Activated CD4-positive, alpha-beta T cell treated with anti-CD3 and anti-CD28 coated beads, Interleukin-2, amount 10 ng/mL, durations not matched to agents 7 days and 5 days (primary cell): ENCODE measurements around the gene ACRV1. TPM values are rescaled to one million over a fixed set of nuclear protein-coding genes. Genes with fewer than 3 reads are reported as not detected.

Experiments
- CTCF ChIA-PET: fragments of 350-600 bp; sonication (Branson Sonifier 250); formaldehyde crosslinking; loops from one replicate; lab custom pipeline; 2021; ENCODE audit warnings: antibody characterized with exemption; lab: Charles Lee
- POLR2A ChIA-PET: fragments of 350-600 bp; sonication (Branson Sonifier 250); formaldehyde crosslinking; loops from one replicate; lab custom pipeline; 2021; ENCODE audit warnings: antibody characterized with exemption; lab: Charles Lee
- DNase-seq: peaks from one replicate; pipeline ENCODE4 v3.0.0-alpha.2; 2020
- H3K27ac Mint-ChIP-seq: one replicate; pipeline ENCODE4 v1.8.0; 2021; ENCODE audit warnings: mild to moderate bottlenecking, moderate library complexity, mixed read lengths
- H3K27me3 Mint-ChIP-seq: one replicate; pipeline ENCODE4 v1.8.0; 2021; ENCODE audit warnings: mixed read lengths
- H3K36me3 Mint-ChIP-seq: one replicate; pipeline ENCODE4 v1.8.0; 2021; ENCODE audit warnings: low read depth, mixed read lengths
- H3K4me1 Mint-ChIP-seq: one replicate; pipeline ENCODE4 v1.8.0; 2021; ENCODE audit warnings: mixed read lengths
- H3K4me3 Mint-ChIP-seq: one replicate; pipeline ENCODE4 v1.8.0; 2021; ENCODE audit warnings: mild to moderate bottlenecking, moderate library complexity, mixed read lengths
- H3K9me3 Mint-ChIP-seq: one replicate; pipeline ENCODE4 v1.8.0; 2021; ENCODE audit warnings: mixed read lengths
- total RNA-seq, 2 experiments: library from RNA; stranded (reverse); gene quantifications; one replicate each; pipeline ENCODE4 v1.2.3, GENCODE V29; 2021

Gene ACRV1
- total RNA-seq, 2 experiments from 2014 or later = not detected

DNA sequence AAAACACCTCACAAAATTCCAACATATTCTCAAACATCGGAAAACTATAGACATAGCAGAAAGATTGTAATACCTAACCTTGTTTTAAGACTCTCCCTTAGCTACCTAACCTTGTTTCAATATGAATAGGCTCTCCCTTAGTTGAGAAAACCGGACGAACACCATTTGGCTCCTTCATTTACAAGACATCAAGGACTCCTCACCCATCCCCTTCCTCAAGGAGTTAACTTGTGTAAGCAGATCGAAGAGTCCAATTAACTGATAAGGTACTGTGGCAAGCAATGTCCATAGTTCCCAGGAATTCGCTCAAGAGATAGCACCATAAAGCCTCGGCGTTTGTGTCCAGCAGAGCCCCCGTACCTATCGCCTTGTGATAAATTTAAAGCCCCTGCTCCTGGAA, 4.6 kb upstream of the ACRV1 start:
- Mint-ChIP-seq H3K9me3 (no peaks in the 10 kb centered on the region), H3K36me3 (peaks cover 3% of the 10 kb centered on the region), H3K27ac (no peak overlapping the region), H3K4me3 (no peak overlapping the region), H3K27me3 (no peaks in the 10 kb centered on the region), H3K4me1 (no peaks in the 10 kb centered on the region)
- POLR2A ChIA-PET = no interaction called here
- CTCF ChIA-PET = no interaction called here
- DNase-seq = no peak

DNA sequence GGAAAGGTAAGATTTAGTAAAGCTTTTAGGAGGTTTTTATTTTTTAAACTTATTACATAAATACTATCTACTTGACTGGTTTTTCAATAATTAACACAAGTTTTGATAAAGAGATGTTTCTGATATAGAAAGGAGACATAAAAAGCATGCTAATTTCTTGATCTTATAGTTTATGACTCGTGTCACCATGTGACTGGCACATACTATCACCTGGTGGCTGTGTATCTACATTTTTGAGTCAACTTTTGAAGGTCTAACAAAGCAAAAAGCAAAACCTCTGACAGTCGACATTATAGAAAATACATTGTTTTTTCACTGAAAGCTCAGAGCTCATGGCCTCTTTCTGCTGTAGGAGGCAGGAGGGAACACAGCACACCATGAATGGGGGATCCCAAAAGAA, 810 bp downstream of the ACRV1 start:
- Mint-ChIP-seq H3K27ac (no peak overlapping the region), H3K9me3 (no peaks in the 10 kb centered on the region), H3K27me3 (no peaks in the 10 kb centered on the region), H3K4me3 (no peak overlapping the region), H3K4me1 (no peaks in the 10 kb centered on the region), H3K36me3 (peaks cover 30% of the 10 kb centered on the region)
- no peak for DNase-seq
- POLR2A ChIA-PET = no interaction called here
- CTCF ChIA-PET = interaction anchor here (1.2 kb wide), 1 partner anchor 40 kb away, joined by 5 read pairs; no protein-coding TSS in a partner anchor

DNA sequence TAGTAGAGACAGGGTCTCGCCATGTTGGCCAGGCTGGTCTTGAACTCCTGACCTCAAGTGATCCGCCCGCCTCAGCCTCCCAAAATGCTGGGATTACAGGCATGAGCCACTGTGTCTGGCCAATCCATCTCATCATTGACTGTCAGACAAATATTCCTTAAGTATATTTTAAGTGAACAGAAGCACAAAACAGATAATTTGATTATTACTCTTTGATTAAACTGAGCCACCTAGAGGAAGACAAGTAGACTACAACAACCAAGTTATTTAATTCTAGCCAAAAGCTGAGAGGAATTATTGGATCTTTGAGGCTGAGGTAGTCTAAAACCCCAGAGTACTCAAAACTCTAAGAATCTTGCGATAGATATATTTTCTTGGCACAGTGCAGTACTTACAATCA, 1.2 kb downstream of the ACRV1 start:
- Mint-ChIP-seq H3K4me3 (no peak overlapping the region), H3K36me3 (peaks cover 30% of the 10 kb centered on the region)
- CTCF ChIA-PET = no interaction called here

DNA sequence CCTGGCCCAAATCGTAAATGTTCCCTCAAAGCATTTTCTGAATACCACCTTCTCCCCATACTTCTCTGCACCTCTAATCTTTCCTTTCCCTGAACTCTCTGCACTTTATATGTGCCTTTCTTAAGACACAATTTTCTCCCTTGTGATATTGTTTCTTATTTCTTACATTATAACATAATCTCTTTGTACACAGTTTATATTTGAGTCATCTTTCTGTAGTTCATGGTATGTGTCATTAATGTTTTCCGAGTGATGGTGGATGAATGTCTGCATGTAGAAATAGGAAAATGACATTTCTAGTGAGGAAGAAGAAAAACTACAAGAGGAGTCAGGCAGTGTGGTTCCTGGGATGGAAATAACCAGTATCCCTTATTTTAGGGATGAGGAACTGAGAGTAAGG, 5.5 kb downstream of the ACRV1 start:
- DNase-seq = no peak
- CTCF ChIA-PET = no interaction called here
- POLR2A ChIA-PET = no interaction called here
- Mint-ChIP-seq H3K27me3 (no peaks in the 10 kb centered on the region), H3K36me3 (peaks cover 37% of the 10 kb centered on the region), H3K4me1 (peaks cover 4% of the 10 kb centered on the region), H3K9me3 (no peaks in the 10 kb centered on the region), H3K4me3 (no peak overlapping the region), H3K27ac (no peak overlapping the region)

More for the DNA sequence above, 1.2 kb downstream of the ACRV1 start:
- Mint-ChIP-seq H3K27me3 (no peaks in the 10 kb centered on the region), H3K27ac (no peak overlapping the region), H3K4me1 (no peaks in the 10 kb centered on the region), H3K9me3 (no peaks in the 10 kb centered on the region)
- POLR2A ChIA-PET = no interaction called here
- DNase-seq = no peak

DNA sequence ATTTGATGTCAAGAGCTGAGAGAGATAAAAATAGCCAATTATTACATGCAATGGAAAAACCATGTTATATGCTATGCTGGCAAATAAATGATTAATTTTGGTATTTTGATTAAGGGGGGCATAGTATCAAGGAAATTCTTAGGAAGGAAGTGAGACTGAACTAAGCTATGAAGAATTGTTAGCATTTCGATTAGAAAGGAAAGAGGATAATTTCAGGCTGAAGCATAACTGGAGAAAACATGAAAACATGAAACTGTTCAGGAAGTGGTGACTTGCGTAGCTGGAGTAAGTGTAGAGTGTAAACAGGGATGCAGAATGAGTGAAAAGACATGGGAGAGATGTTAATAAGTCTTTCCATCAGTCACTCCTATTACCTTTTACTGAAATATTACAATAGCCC, 6.4 kb downstream of the ACRV1 start:
- H3K4me1 Mint-ChIP-seq = peaks cover 4% of the 10 kb centered on the region
- H3K36me3 Mint-ChIP-seq = peaks cover 38% of the 10 kb centered on the region
- DNase-seq = no peak
- no peaks in the 10 kb centered on the region for H3K9me3 Mint-ChIP-seq
- H3K27ac Mint-ChIP-seq = no peak overlapping the region
- no peaks in the 10 kb centered on the region for H3K27me3 Mint-ChIP-seq
- ChIA-PET CTCF (no interaction called here), POLR2A (no interaction called here)
- no peak overlapping the region for H3K4me3 Mint-ChIP-seq

DNA sequence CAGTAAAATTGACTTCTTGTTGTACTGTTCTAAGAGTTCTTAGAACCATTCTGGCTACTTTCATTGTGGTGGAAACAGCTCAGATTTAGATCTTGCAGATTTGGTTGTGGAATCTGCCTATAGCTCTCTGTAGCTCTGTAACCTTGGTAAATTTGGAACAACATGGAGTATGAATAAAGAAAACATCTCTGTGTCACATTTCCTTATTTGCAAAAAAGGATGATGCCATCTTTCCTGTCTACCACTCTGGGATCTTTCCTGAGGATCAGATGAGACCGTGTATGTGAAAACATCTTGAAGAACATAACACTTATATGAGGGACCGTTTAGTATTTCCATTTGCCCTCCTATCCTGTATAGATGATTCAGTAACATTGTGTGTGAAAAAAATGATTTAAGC, 9.1 kb downstream of the ACRV1 start:
- peak overlapping the region; percentile 12 for H3K27ac Mint-ChIP-seq
- peaks cover 4% of the 10 kb centered on the region for H3K4me1 Mint-ChIP-seq
- H3K36me3 Mint-ChIP-seq = peaks cover 38% of the 10 kb centered on the region
- DNase-seq = no peak
- peaks cover 5% of the 10 kb centered on the region for H3K9me3 Mint-ChIP-seq
- ChIA-PET POLR2A (no interaction called here), CTCF (interaction anchor here (0.6 kb wide), 1 partner anchor 81 kb away, joined by 3 read pairs; no protein-coding TSS in a partner anchor)
- H3K4me3 Mint-ChIP-seq = no peak overlapping the region
- H3K27me3 Mint-ChIP-seq = no peaks in the 10 kb centered on the region

DNA sequence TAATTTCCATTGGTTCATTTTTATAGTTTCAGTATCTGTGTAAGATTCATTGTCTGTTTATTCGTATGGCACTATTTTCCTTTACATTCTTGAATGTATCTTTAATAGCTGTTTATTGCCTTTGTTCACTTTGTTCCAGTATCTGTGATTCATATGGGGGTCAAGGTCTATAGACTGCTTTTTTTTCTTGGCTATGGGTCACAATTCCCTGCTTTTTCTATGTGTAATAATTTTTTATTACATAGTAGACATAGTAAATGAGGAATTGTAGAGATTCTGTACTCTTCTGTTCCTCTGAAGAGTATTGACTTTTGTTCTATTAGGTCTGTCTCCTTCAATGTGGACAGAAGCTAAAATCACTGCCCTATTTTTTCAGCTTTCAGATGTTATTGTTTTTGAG, 10.5 kb downstream of the ACRV1 start:
- POLR2A ChIA-PET = no interaction called here
- CTCF ChIA-PET = no interaction called here
- Mint-ChIP-seq H3K27me3 (no peaks in the 10 kb centered on the region), H3K4me1 (peaks cover 6% of the 10 kb centered on the region), H3K4me3 (no peak overlapping the region), H3K27ac (no peak overlapping the region), H3K36me3 (peaks cover 44% of the 10 kb centered on the region), H3K9me3 (peaks cover 10% of the 10 kb centered on the region)
- DNase-seq = no peak

DNA sequence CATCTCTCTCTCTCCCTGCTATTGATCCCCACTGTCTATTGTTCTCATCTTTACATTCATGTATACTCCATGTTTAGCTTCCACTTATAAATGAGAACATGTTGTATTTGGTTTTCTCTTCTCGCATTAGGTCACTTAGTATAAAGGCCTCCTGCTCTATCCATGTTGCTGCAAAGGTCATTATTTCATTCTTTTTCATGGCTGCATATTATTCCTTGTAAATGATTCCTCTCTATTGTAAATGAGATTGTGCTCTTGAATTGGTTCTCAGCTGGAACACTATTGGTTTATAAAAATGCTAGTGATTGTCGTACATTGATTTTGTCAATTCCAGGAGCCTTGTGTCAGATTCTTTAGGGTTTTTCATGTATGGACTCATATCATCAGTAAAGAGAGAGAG, 13.5 kb downstream of the ACRV1 start:
- Mint-ChIP-seq H3K4me1 (peaks cover 21% of the 10 kb centered on the region), H3K27ac (no peak overlapping the region), H3K36me3 (peaks cover 71% of the 10 kb centered on the region), H3K27me3 (no peaks in the 10 kb centered on the region), H3K9me3 (peaks cover 10% of the 10 kb centered on the region), H3K4me3 (no peak overlapping the region)
- CTCF ChIA-PET = no interaction called here
- DNase-seq = no peak
- POLR2A ChIA-PET = no interaction called here

DNA sequence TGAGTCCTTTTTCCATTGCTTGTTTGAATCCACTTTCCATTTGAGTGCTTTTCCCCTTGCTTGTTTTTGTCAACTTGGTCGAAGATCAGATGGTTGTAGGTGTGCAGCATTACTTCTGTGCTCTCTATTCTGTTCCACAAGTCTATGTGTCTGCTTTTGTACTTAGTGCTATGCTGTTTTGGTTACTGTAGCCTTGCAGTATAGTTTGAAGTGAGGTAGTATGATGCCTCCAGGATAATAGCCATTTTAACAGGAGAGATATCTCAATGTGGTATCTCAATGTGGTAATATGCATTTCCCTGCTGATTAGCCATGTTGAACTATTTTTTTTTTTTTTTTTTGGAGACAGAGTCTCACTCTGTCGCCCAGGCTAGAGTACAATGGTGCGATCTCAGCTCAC, 16.7 kb downstream of the ACRV1 start:
- ChIA-PET CTCF (no interaction called here), POLR2A (no interaction called here)
- H3K4me3 Mint-ChIP-seq = no peak overlapping the region
- no peak for DNase-seq
- H3K4me1 Mint-ChIP-seq = peaks cover 17% of the 10 kb centered on the region
- H3K27me3 Mint-ChIP-seq = no peaks in the 10 kb centered on the region
- peaks cover 10% of the 10 kb centered on the region for H3K9me3 Mint-ChIP-seq
- H3K36me3 Mint-ChIP-seq = peaks cover 70% of the 10 kb centered on the region
- H3K27ac Mint-ChIP-seq = no peak overlapping the region

DNA sequence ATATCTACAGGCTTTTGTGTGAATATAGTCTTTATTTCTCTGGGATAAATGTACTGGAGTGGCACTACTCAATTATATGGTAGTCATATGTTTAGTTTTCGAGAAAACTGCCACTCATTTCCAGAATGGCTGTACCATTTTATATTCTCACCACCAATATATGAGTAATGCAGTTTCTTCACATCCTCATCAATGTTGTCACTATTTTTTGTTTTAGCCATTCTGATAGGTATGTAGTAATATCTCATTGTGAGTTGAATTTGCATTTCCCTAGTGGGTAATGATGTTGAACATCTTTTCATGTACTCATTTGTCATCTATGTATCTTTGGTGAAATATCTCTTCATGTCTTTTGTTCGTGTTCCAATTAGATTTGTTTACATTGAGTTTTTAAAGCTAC, 18.0 kb downstream of the ACRV1 start:
- CTCF ChIA-PET = no interaction called here
- POLR2A ChIA-PET = no interaction called here
- no peak for DNase-seq
- H3K27ac Mint-ChIP-seq = no peak overlapping the region
- no peak overlapping the region for H3K4me3 Mint-ChIP-seq
- peaks cover 17% of the 10 kb centered on the region for H3K4me1 Mint-ChIP-seq
- H3K9me3 Mint-ChIP-seq = peaks cover 10% of the 10 kb centered on the region
- H3K36me3 Mint-ChIP-seq = peaks cover 72% of the 10 kb centered on the region
- H3K27me3 Mint-ChIP-seq = no peaks in the 10 kb centered on the region

DNA sequence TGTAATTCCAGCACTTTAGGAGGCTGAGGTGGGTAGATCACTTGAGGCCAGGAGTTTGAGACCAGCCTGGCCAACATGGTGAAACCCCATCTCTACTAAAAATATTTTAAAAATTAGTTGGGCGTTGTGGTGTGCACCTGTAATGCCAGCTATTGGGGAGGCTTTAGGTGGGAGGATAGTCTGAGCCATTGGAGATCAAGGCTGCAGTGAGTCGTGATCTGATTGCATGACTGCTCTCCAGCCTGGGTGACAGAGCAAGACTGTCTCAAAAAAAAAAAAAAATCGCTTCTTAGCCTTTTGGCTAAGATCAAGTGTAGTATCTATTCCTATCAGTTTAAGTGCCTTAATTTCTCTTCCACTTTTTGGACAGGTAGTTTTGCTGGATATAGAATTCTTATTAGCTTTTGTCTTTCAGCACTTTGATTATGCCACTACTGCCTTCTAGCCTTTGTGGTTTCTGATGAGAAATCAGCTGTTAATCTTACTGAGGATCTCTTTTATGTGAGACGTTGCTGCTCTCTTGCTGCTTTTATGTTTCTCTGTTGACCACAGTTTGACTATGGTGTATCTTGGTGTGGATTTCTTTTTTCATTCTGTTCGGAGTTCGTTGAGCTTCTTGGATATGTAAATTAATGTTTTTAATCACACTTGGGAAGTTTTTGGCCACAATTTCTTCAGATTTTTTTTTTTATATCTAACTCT, 31.0 kb downstream of the ACRV1 start:
- ChIA-PET POLR2A (interaction anchor here (0.7 kb wide), 2 partner anchors 9 to 24 kb away, joined by 4 to 5 read pairs; no protein-coding TSS in a partner anchor), CTCF (interaction anchor here (0.6 to 1.2 kb wide), 6 partner anchors 15 to 188 kb away, joined by 3 to 6 read pairs (median 3); partner anchors contain the start of gene CHEK1)
- Mint-ChIP-seq H3K27me3 (no peaks in the 10 kb centered on the region), H3K36me3 (peaks cover 57% of the 10 kb centered on the region), H3K9me3 (no peaks in the 10 kb centered on the region), H3K27ac (peak overlapping the region; percentile 48), H3K4me1 (peaks cover 25% of the 10 kb centered on the region), H3K4me3 (no peak overlapping the region)
- no peak for DNase-seq

DNA sequence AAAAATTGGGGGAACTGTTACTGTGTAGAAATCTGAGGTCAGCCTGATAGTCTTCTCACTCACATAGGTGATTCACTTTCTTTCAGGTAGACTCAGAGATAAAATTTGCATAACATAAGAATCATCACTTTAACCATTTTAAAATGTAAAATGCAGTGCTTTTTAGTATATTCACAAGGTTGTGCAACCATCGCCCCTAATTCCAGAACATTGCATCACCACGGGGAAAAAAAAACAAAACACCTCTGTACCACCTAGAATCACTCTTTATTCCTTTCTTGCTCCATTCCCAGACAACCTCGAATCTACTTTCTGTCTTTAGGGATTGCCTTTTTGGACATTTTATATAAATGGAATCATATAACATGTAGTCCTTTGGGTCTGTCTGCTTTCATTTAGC, 34.8 kb downstream of the ACRV1 start:
- CTCF ChIA-PET = no interaction called here
- no peaks in the 10 kb centered on the region for H3K9me3 Mint-ChIP-seq

DNA sequence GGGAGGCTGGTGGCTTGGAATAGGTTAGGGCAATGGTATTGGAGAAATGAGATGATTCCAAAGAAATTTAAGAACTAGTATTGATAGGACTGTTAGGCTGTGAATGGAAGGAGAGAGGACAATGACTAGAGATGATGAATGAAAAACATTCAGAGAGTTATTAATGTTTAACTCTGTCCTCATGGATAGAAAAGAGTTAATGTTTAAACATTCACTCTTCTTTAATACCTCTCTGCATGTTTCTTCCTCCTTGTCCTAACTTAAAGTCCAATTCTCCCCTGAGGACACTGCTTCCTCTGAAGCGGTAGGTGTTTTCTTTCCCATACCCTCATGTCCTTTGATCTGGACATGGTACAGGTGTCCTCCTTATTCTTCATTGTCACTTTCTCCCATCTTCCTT, 42.3 kb downstream of the ACRV1 start:
- no peaks in the 10 kb centered on the region for H3K27me3 Mint-ChIP-seq
- no peak for DNase-seq
- H3K27ac Mint-ChIP-seq = no peak overlapping the region
- ChIA-PET CTCF (no interaction called here), POLR2A (no interaction called here)
- no peaks in the 10 kb centered on the region for H3K9me3 Mint-ChIP-seq
- peaks cover 12% of the 10 kb centered on the region for H3K4me1 Mint-ChIP-seq
- H3K4me3 Mint-ChIP-seq = no peak overlapping the region
- peaks cover 62% of the 10 kb centered on the region for H3K36me3 Mint-ChIP-seq

More for the DNA sequence above, 34.8 kb downstream of the ACRV1 start:
- peaks cover 22% of the 10 kb centered on the region for H3K4me1 Mint-ChIP-seq
- H3K27ac Mint-ChIP-seq = no peak overlapping the region
- H3K4me3 Mint-ChIP-seq = no peak overlapping the region
- peaks cover 72% of the 10 kb centered on the region for H3K36me3 Mint-ChIP-seq
- DNase-seq = no peak
- POLR2A ChIA-PET = no interaction called here
- H3K27me3 Mint-ChIP-seq = no peaks in the 10 kb centered on the region

DNA sequence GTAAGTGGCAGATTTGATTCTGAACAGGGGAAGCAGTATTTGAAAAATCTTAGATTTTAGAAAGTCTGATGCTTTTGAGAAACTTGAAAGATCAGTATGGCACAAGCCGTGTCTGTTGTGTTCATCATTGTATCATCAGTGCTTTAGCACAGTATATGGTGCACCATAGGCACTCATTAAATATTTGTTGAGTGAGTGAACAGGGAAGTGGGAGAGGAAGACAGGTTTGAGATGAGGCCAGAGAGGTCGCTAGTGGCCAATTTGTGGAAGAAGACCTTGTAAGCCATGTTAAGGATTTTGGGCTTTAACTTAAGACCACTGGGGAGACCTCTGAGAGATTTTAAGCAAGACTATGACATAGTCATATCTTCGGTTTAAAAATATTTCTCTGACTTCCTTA, 42.8 kb downstream of the ACRV1 start:
- peak overlapping the region; percentile 0 for H3K27ac Mint-ChIP-seq
- no peak for DNase-seq
- no peaks in the 10 kb centered on the region for H3K9me3 Mint-ChIP-seq
- POLR2A ChIA-PET = no interaction called here
- peaks cover 65% of the 10 kb centered on the region for H3K36me3 Mint-ChIP-seq
- H3K4me1 Mint-ChIP-seq = peaks cover 12% of the 10 kb centered on the region
- no peak overlapping the region for H3K4me3 Mint-ChIP-seq
- CTCF ChIA-PET = no interaction called here
- H3K27me3 Mint-ChIP-seq = no peaks in the 10 kb centered on the region
